Heart right ventricle (tissue), 16 donors: Measurements from ENCODE around the gene EEF2KMT. TPM values are rescaled to one million over a fixed set of nuclear protein-coding genes. Genes with fewer than 3 reads are reported as not detected.

Experiments used
- ATAC-seq, 8 donors: fragments of 200-7000 bp; cut with Tn5 transposase; one replicate each; pipeline ENCODE4 v1.9.1; 2020; ENCODE audit warnings: mild to moderate bottlenecking in 8 of 8, moderate library complexity in 8 of 8, moderate number of reproducible peaks in 1 of 8
- DNase-seq, 2 donors: peaks; one replicate each; pipeline ENCODE4 v3.0.0-alpha.2; 2020
- H3K27ac ChIP-seq, 10 donors: fragments of 200-600 bp; sonication (generic) in 2 of 10; one replicate each; pipeline versions ENCODE4 v1.5.0 to v1.8.0; 2020 to 2022; ENCODE audit warnings: mild to moderate bottlenecking in 3 of 10
- H3K27me3 ChIP-seq, 7 donors: fragments of 200-600 bp; one replicate each; pipeline ENCODE4 v1.8.0; 2021 to 2022; ENCODE audit warnings: mild to moderate bottlenecking in 2 of 7
- H3K36me3 ChIP-seq, 9 donors: fragments of 200-600 bp; sonication (generic) in 1 of 9; one replicate each; pipeline versions ENCODE4 v1.5.0 to v1.8.0; 2020 to 2022; ENCODE audit warnings: mild to moderate bottlenecking in 2 of 9
- H3K4me1 ChIP-seq, 9 donors: fragments of 200-600 bp; sonication (generic) in 1 of 9; one replicate each; pipeline versions ENCODE4 v1.5.0 to v1.8.0; 2020 to 2022; ENCODE audit warnings: mild to moderate bottlenecking in 4 of 9
- H3K4me3 ChIP-seq, 10 donors: fragments of 200-600 bp; sonication (generic) in 2 of 10; one replicate each; pipeline versions ENCODE4 v1.5.0 to v1.8.0; 2020 to 2022; ENCODE audit warnings: mild to moderate bottlenecking in 7 of 10, moderate library complexity in 2 of 10
- H3K9me3 ChIP-seq, 11 donors: fragments of 200-600 bp in 10 of 11; sonication (generic) in 2 of 11; one replicate each; pipeline versions ENCODE4 v1.5.0 to v1.8.0; 2013 to 2022; ENCODE audit warnings: mild to moderate bottlenecking in 2 of 11, control low read depth in 1 of 11, moderate library complexity in 1 of 11
- CTCF ChIP-seq, 9 donors: fragments of 200-600 bp; sonication (generic) in 2 of 9; IDR thresholded peaks; one replicate each; pipeline versions ENCODE4 v1.5.0 to v1.8.0; 2021 to 2022; ENCODE audit warnings: antibody characterized with exemption in 9 of 9, mild to moderate bottlenecking in 5 of 9, moderate library complexity in 1 of 9
- WGBS, 2 donors: extraction: QIAGEN DNeasy Blood & Tissue Kit; methylation state at CpG; one replicate each; pipeline ENCODE4 v1.1.7; 2013; ENCODE audit warnings: inconsistent platforms in 1 of 2; 5-methylcytosine and 5-hydroxymethylcytosine counted together
- intact Hi-C, 10 donors: fragments of 100-400 bp; cut with DNase I; formaldehyde crosslinking; loops; one replicate each; pipeline versions ENCODE4 v1.11.1 to v1.14.2; 2022
- polyA plus RNA-seq, 2 donors: library from polyadenylated mRNA; stranded (reverse); fragments of 200-250 nt; gene quantifications; one replicate each; pipeline ENCODE4 v1.2.3, GENCODE V29; 2013
- total RNA-seq, 10 donors: library from RNA; stranded (reverse); fragmentation: NEBNext Ultra II Directional in 3 of 10; extraction: Animal tissue kit (Norgen Biotek cat#: 25700) in 3 of 10; gene quantifications; one replicate each; pipeline versions ENCODE4 v1.2.1 to v1.2.4, GENCODE V29; 2021 to 2023
- donor health status: Arrhythmogenic right ventricular cardiomyopathy.
- donor health status: ischemic (EF 13 %, LVEDD 7.1; RV severe dilation, severe dysfunction).
- donor health status: healthy with polysubstance abuse.
- donor health status: DM: no; HTN: yes; CAD: no.
- donor health status: DM: no; HTN: no; CAD: no.
- donor health status: ischemic (EF 25% LVEDD 6.9; RV normal size, moderate dysfunction).
- donor health status: ischemic (EF 25% LVEDD 5.7; RV mildly dilated, moderate dysfunction).
- donor health status: healthy.
- donor health status: DM: yes; HTN: yes; CAD: no.
- donor health status: Ischemic cardiomyopathy.
- donor health status: ischemic (EF 35%, LVEDD 5.7; RV mildly dilated, moderate dysfunction).
- donor health status: nonischemic (EF 11% LVEDD 7.7; RV severe dilation, severe dysfunction).
- donor health status: DM: yes; HTN: yes; CAD: no.
- donor health status: PGD.
- donor health status: ischemic (EF 29% LVEDD 5.4; RV normal size, mild dysfunction).
- donor health status: nonischemic (EF 23%, LVEDD 6.1; RV moderate dilation, normal function).

EEF2KMT gene
- total and polyA plus RNA-seq, 12 donors, result 2.6 to 10.3 (median 6.3) TPM

DNA sequence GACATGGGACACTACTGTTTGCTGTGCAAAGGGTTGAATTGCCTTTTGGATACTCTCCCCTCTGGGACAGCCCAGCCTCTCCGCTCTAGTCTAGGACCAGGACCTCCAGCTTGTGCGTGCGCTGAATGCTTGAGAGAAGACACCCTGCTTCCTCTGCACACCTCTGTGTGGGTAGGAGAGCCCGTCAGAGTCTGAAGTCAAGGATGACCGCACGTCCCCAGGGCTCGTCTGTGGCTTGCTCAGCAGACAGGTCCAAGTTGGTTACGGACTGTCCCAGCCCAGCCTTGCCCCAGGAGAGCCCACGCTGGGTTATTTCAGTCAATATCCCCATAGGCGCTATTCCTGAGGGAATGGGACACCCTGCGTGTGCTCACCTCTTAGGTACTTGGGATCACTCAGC is 35.5 kb downstream of the EEF2KMT start:
- Histone ChIP-seq H3K36me3 (no peaks in the 10 kb centered on the region), H3K4me3 (no peak overlapping the region), H3K27ac (no peak overlapping the region), H3K4me1 (peaks cover 0 to 19% (median 0%) of the 10 kb centered on the region in 9 donors), H3K9me3 (no peaks in the 10 kb centered on the region), H3K27me3 (no peaks in the 10 kb centered on the region)
- TF ChIP-seq CTCF (IDR thresholded peaks at IDR 0.05), result no peak
- DNase-seq (no peak), ATAC-seq (no peak)
- intact Hi-C loops, result no loop called here
- WGBS, 2 donors, result 81 to 88% methylated on average over 11 of the region's 11 CpGs

DNA sequence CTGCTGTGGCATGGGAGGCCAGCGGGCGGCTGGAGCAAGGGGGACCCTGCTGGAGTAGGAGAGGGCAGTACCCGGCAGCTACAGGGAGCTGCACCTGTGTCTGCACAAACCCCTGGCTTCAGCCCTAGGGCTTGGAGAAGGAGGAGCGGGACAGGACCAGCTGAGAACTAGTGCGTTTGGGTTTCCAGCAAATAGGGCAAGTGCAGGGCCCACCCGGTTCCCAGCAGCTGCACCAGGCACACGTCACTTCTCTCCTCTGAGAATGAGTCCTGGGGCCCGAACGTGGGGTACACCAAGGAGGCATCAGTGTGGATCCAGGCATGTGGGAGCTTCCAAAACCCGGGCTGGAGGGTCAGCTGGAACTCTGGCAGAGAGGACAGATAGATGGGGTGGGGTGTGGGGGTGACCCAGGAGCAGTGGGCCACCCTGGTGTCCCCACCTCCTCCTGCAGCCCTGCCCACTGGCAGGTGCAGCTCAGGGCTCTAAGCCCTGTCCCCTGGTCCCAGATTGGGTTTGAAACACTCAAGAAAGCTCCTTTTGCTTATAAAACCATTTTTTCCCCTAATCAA is 37.4 kb downstream of the EEF2KMT start:
- 77 to 80% methylated on average over 10 of the region's 10 CpGs for WGBS, 2 donors
- Histone ChIP-seq H3K27ac (no peak overlapping the region), H3K27me3 (no peaks in the 10 kb centered on the region), H3K4me3 (no peak overlapping the region), H3K4me1 (peaks cover 0 to 10% (median 0%) of the 10 kb centered on the region in 9 donors), H3K36me3 (no peaks in the 10 kb centered on the region), H3K9me3 (no peaks in the 10 kb centered on the region)
- intact Hi-C loops, result no loop called here
- no peak for ATAC-seq
- TF ChIP-seq CTCF (IDR thresholded peaks at IDR 0.05), result no peak
- DNase-seq, result no peak

DNA sequence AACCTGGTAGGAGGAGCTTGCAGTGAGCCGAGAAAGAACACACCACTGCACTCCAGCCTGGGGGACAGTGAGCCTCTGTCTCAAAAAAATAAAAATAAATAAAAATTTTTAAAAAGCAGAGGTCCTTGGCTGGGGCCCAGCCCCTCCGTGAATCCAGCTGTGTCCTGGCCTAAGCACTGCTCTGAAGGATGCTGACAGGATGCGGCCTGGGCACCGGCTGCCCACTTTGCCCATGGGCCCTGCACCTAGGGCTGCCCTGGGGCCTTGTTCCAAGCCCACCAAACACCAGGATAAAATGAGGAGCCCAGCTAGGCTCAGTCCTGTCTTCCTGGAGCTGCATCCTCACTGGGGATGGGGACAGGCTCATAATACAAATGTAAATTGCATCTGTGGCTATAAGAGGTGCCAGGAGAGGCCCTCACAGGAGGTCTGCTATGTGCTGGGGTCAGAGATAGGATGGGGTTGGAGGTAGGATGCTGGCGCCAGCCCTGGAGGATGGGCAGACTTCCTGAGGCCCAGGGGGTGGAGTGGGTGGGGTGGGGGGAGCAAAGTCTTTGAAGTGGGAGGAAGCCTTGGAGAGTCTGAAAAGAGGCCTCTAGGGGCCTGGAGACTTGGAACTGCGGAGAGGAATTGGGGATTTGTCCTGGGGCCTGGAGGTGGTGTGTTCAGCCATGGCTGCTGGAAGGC is 38.1 kb downstream of the EEF2KMT start:
- TF ChIP-seq CTCF (IDR thresholded peaks at IDR 0.05), result no peak
- Histone ChIP-seq H3K9me3 (no peaks in the 10 kb centered on the region), H3K27me3 (no peaks in the 10 kb centered on the region), H3K27ac (peak overlapping the region in 2 of 10 donors; percentile 50 to 60), H3K4me1 (peaks cover 0 to 10% (median 0%) of the 10 kb centered on the region in 9 donors), H3K4me3 (no peak overlapping the region), H3K36me3 (no peaks in the 10 kb centered on the region)
- 72 to 74% methylated on average over 6 of the region's 6 CpGs for WGBS, 2 donors
- intact Hi-C loops, result no loop called here
- ATAC-seq, result no peak
- no peak for DNase-seq

- Histone ChIP-seq H3K4me3 (no peak overlapping the region), H3K27ac (peak overlapping the region in 2 of 10 donors; percentile 50 to 60), H3K9me3 (no peaks in the 10 kb centered on the region), H3K27me3 (no peaks in the 10 kb centered on the region), H3K36me3 (no peaks in the 10 kb centered on the region), H3K4me1 (peaks cover 0 to 10% (median 0%) of the 10 kb centered on the region in 9 donors)
- ATAC-seq (peak; percentile 39 to 85 (median 64)), DNase-seq (peak in 1 of 2 donors; percentile 59)
- TF ChIP-seq CTCF (IDR thresholded peaks at IDR 0.05), result peak in 5 of 9 donors; percentile 10 to 45 (median 24)
- WGBS, 2 donors, result 34 to 36% methylated on average over 7 of the region's 7 CpGs
- intact Hi-C loops, result no loop called here
These were observed 39.1 kb downstream of the EEF2KMT start for GRCh38 chr16:5058476-5058875.
